Activated CD8-positive, alpha-beta T cell treated with anti-CD3 and anti-CD28 coated beads for 36 hours (primary cell): ENCODE data around the gene KRT8. TPM values are rescaled to one million over a fixed set of nuclear protein-coding genes. Genes with fewer than 3 reads are reported as not detected.

Experiments used
- ATAC-seq: fragments of 200-7000 bp; cut with Tn5 transposase; one replicate; pipeline ENCODE4 v1.10.0; 2021; ENCODE audit warnings: mild to moderate bottlenecking, moderate library complexity
- CTCF ChIA-PET: fragments of 350-600 bp; sonication (Branson Sonifier 250); formaldehyde crosslinking; loops from one replicate; lab custom pipeline; 2021; ENCODE audit warnings: antibody characterized with exemption; lab: Charles Lee
- POLR2A ChIA-PET: fragments of 350-600 bp; sonication (Branson Sonifier 250); formaldehyde crosslinking; loops from one replicate; lab custom pipeline; 2021; ENCODE audit warnings: antibody characterized with exemption; lab: Charles Lee
- DNase-seq: peaks from one replicate; pipeline ENCODE4 v3.0.0-alpha.2; 2020
- H3K27ac Mint-ChIP-seq: one replicate; pipeline ENCODE4 v1.8.0; 2021; ENCODE audit warnings: mild to moderate bottlenecking, mixed read lengths
- H3K27me3 Mint-ChIP-seq: one replicate; pipeline ENCODE4 v1.8.0; 2021; ENCODE audit warnings: mixed read lengths
- H3K36me3 Mint-ChIP-seq: one replicate; pipeline ENCODE4 v1.8.0; 2021; ENCODE audit warnings: low read depth, mixed read lengths
- H3K4me1 Mint-ChIP-seq: one replicate; pipeline ENCODE4 v1.8.0; 2021; ENCODE audit warnings: low read depth, mixed read lengths
- H3K4me3 Mint-ChIP-seq: one replicate; pipeline ENCODE4 v1.8.0; 2021; ENCODE audit warnings: mild to moderate bottlenecking, moderate library complexity, mixed read lengths
- H3K9me3 Mint-ChIP-seq: one replicate; pipeline ENCODE4 v1.8.0; 2021; ENCODE audit warnings: mixed read lengths
- intact Hi-C: fragments of 100-400 bp; cut with micrococcal nuclease; formaldehyde crosslinking; loops from one replicate; pipeline ENCODE4 v1.10.0; 2022
- total RNA-seq, 2 experiments: library from RNA; stranded (reverse); gene quantifications; one replicate each; pipeline ENCODE4 v1.2.3, GENCODE V29; 2021
- TF ChIP-seq, protein P1 (sequence below): fragments of 200-600 bp; IDR thresholded peaks from one replicate; pipeline ENCODE4 v1.8.0; 2022; ENCODE audit warnings: antibody characterized with exemption, mild to moderate bottlenecking

KRT8 gene
- total RNA-seq, 2 experiments from 2014 or later: 0.29 to 0.40 TPM

DNA sequence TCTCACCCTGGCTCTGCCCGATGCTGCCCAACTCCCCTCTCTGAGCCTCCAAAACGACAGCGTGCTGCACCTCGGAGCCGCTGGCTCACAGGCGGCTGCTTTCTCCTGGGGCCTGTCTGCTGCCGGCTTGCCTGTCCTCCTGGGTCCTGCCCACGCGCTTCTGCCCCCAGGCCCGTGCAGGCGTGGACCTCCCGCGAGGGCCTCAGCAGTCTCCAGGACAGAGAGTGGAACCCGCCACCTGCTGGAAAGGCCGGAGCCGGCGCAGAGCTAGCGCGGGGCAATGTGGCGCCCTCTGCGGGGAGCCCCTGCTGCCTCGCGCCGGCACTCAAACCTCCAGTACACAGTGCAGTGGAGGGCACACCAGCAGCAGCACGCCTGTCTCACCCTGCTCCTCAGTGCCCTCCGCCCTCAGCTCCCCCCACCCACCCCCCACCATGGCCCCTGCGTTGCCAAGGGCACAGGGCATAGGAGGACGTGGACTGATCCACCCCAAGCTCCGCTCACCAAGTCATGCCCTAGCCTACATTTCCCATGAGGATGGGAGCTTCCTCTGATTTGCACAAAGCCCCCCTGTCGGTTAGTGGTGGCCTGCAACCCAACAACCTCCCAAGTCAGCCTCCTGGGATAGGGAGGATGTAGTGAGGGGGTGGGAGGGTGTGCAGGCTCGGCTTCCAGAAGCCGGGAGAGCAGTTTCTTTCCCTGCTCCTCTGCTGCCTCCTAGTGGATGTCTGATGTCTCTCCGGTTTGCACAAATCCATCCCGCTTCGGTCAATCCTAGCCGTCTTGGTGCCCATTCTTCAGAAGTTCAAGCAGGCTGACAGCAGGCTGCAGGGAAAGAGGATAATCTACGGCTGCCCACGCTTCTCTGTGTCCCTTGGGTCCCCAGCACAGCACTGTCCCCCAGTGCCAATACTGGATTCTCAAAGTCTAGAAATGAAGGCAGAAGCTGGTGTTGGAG is 25.2 kb downstream of the KRT8 start:
- ATAC-seq (peak; percentile 95), DNase-seq (peak; percentile 82)
- TF ChIP-seq, protein P1, sequence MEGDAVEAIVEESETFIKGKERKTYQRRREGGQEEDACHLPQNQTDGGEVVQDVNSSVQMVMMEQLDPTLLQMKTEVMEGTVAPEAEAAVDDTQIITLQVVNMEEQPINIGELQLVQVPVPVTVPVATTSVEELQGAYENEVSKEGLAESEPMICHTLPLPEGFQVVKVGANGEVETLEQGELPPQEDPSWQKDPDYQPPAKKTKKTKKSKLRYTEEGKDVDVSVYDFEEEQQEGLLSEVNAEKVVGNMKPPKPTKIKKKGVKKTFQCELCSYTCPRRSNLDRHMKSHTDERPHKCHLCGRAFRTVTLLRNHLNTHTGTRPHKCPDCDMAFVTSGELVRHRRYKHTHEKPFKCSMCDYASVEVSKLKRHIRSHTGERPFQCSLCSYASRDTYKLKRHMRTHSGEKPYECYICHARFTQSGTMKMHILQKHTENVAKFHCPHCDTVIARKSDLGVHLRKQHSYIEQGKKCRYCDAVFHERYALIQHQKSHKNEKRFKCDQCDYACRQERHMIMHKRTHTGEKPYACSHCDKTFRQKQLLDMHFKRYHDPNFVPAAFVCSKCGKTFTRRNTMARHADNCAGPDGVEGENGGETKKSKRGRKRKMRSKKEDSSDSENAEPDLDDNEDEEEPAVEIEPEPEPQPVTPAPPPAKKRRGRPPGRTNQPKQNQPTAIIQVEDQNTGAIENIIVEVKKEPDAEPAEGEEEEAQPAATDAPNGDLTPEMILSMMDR: peak; percentile 92
- intact Hi-C loops: loop anchor here (10.0 kb wide), 2 partner anchors 505 to 725 kb away; no protein-coding TSS in a partner anchor
- Mint-ChIP-seq H3K4me3 (peak overlapping the region; percentile 54), H3K27ac (no peak overlapping the region), H3K27me3 (peaks cover 6% of the 10 kb centered on the region), H3K4me1 (peaks cover 5% of the 10 kb centered on the region), H3K36me3 (no peaks in the 10 kb centered on the region), H3K9me3 (no peaks in the 10 kb centered on the region)
- ChIA-PET POLR2A (interaction anchor here (1.0 kb wide), 1 partner anchor 126 kb away, joined by 3 read pairs; no protein-coding TSS in a partner anchor), CTCF (interaction anchor here (0.6 to 14.2 kb wide), 101 partner anchors 8 to 729 kb away, joined by 3 to 552 read pairs (median 4); partner anchors contain the start of genes KRT1, KRT2, KRT3 and KRT74)

DNA sequence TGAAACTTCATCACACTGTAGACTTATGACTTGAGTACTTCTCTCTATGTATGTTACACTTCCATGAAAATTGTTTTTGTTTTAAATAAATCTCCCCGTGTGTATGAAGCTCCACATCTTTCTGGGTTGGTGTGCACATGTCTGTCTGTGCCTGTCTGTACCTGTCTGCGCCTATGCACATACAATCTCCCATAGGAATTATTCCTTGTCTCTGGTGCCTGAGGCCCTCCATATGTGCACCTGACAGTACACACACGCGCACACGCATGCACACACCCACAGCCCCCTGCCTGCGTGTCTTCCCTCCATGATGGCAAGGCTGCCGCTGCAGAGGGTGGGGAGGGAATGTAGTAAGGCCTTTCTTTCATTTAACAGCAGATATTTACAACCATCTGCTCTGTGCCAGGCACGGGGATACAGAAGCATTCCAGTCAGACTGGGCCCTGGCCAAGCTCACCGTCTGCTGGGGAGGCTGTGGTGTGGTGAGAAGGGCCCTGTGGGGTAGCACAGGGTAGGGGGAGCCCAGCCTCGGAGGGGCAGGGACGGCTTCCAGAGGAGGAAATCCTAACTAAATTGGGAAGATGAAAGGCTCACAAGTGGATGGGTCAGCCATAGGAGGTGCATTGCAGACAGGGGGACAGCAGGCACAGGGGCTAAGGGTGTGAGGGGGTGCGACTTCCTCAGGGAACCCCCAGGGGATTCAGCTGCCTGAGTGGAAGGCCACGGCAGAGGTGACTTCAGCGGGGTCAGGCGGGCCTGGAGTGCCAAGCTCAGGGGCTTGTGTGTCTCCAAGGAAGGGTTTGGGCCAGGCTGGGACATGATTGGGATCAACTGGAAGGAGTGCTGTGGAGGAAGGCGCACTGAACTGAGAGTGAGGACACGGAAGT is 26.1 kb downstream of the KRT8 start:
- ChIA-PET CTCF (interaction anchor here (0.6 to 14.2 kb wide), 66 partner anchors 9 to 756 kb away, joined by 3 to 552 read pairs (median 5); partner anchors contain the start of genes KRT1, KRT2, KRT3 and KRT74), POLR2A (no interaction called here)
- no peaks in the 10 kb centered on the region for H3K36me3 Mint-ChIP-seq
- H3K4me3 Mint-ChIP-seq: no peak overlapping the region
- DNase-seq (no peak), ATAC-seq (no peak)
- peaks cover 10% of the 10 kb centered on the region for H3K4me1 Mint-ChIP-seq
- intact Hi-C loops: loop anchor here (10.0 kb wide), 2 partner anchors 504 to 724 kb away; no protein-coding TSS in a partner anchor
- no peak overlapping the region for H3K27ac Mint-ChIP-seq
- H3K9me3 Mint-ChIP-seq: no peaks in the 10 kb centered on the region
- TF ChIP-seq, protein P1: no peak
- peaks cover 4% of the 10 kb centered on the region for H3K27me3 Mint-ChIP-seq

DNA sequence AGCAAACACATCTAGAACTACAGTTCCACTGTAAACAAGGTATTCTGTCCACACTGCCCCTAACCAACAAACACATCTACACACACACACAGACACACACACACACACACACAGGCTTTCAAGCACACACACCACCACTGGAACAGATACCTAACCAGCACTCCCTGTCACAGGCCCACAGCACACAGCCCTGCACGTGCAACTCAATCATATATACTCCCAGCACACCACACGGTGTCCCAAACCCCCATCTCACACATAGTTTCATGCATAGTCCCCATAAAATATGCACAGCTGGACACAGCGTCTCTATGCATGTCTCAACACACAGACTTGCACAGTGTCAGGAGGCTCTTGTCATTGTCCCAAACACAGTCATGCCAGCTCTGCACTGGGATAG is 27.6 kb downstream of the KRT8 start:
- ChIA-PET CTCF (interaction anchor here (0.6 to 14.2 kb wide), 10 partner anchors 8 to 700 kb away, joined by 3 to 552 read pairs (median 4); partner anchors contain the start of gene KRT74), POLR2A (interaction anchor here (1.3 kb wide), 1 partner anchor 28 kb away, joined by 3 read pairs; the partner anchor contains the start of gene KRT8)
- DNase-seq (no peak), ATAC-seq (no peak)
- Mint-ChIP-seq H3K4me3 (no peak overlapping the region), H3K36me3 (no peaks in the 10 kb centered on the region), H3K4me1 (peaks cover 17% of the 10 kb centered on the region), H3K9me3 (no peaks in the 10 kb centered on the region), H3K27ac (no peak overlapping the region), H3K27me3 (peaks cover 4% of the 10 kb centered on the region)
- TF ChIP-seq, protein P1: no peak
- intact Hi-C loops: loop anchor here (10.0 kb wide), 2 partner anchors 502 to 722 kb away; no protein-coding TSS in a partner anchor

DNA sequence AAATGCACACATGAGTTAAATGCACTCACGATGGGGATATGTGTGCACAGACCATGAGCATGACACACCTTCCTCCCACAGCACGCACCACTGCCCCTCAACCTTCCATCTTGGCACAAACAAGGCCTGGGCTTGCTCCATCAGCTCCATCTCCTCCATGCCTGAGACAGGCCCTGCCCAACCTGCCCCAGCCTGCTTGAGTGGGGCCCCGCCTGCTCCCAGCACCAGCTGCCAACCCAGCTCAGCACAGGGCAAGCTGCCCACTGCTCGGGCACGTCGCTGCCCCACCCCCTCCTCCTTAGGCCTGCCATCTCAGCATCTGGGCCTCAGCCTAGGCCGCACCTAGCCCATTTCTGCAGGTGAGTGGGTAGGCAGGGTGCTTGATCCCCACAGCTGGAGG is 28.5 kb downstream of the KRT8 start:
- Mint-ChIP-seq H3K36me3 (no peaks in the 10 kb centered on the region), H3K4me3 (no peak overlapping the region), H3K4me1 (peaks cover 17% of the 10 kb centered on the region), H3K27me3 (peaks cover 3% of the 10 kb centered on the region), H3K9me3 (no peaks in the 10 kb centered on the region), H3K27ac (no peak overlapping the region)
- ChIA-PET CTCF (interaction anchor here (0.6 to 14.2 kb wide), 5 partner anchors 8 to 294 kb away, joined by 3 to 552 read pairs (median 39); partner anchors contain the start of gene KRT74), POLR2A (interaction anchor here (0.6 to 1.3 kb wide), 2 partner anchors 29 to 186 kb away, joined by 3 read pairs; partner anchors contain the start of gene KRT8)
- intact Hi-C loops: loop anchor here (10.0 kb wide), 2 partner anchors 502 to 722 kb away; no protein-coding TSS in a partner anchor
- ATAC-seq (no peak), DNase-seq (no peak)
- TF ChIP-seq, protein P1: no peak
